ENCODE measurements around the gene ANXA3. TPM values are rescaled to one million over a fixed set of nuclear protein-coding genes. Genes with fewer than 3 reads are reported as not detected.
A peak's percentile ranks its signal among the peaks of the same experiment; 100 is the strongest.

ANXA3 gene
- total RNA-seq, 4 donors from 2014 or later: 29.7 to 170 (median 95.7) TPM

GRCh38 chr4:78520808-78521226 lies 30.8 kb upstream of the ANXA3 start:
- TF ChIP-seq EP300 (IDR thresholded peaks at IDR 0.05) (no peak), CTCF (IDR thresholded peaks at IDR 0.05) (peak in 1 of 5 experiments; percentile 9)
- no peaks in the 10 kb centered on the region for H3K36me3 ChIP-seq
- DNase-seq (ENCODE audit: low spot score in 2 of 2): no peak
- H3K9me3 ChIP-seq: no peaks in the 10 kb centered on the region
- WGBS, 2 donors: 43 to 49% methylated on average over 3 of the region's 3 CpGs
- no peak overlapping the region for H3K4me3 ChIP-seq
- peaks cover 0 to 20% (median 0%) of the 10 kb centered on the region in 4 donors for H3K4me1 ChIP-seq
- H3K27me3 ChIP-seq: no peaks in the 10 kb centered on the region
- peak overlapping the region in 1 of 4 donors; percentile 5 for H3K27ac ChIP-seq

GRCh38 chr4:78524009-78524408 lies 27.6 kb upstream of the ANXA3 start:
- Histone ChIP-seq H3K4me1 (peaks cover 0 to 20% (median 0%) of the 10 kb centered on the region in 4 donors), H3K36me3 (no peaks in the 10 kb centered on the region), H3K9me3 (no peaks in the 10 kb centered on the region), H3K27me3 (no peaks in the 10 kb centered on the region), H3K4me3 (no peak overlapping the region), H3K27ac (no peak overlapping the region)
- DNase-seq (ENCODE audit: low spot score in 2 of 2): no peak
- TF ChIP-seq CTCF (IDR thresholded peaks at IDR 0.05) (no peak), EP300 (IDR thresholded peaks at IDR 0.05) (no peak), POLR2A (IDR thresholded peaks at IDR 0.05) (no peak)
- 34 to 58% methylated on average over 1 of the region's 1 CpG for WGBS, 2 donors

GRCh38 chr4:78525559-78525958 lies 26.0 kb upstream of the ANXA3 start:
- 59 to 69% methylated on average over 3 of the region's 3 CpGs for WGBS, 2 donors
- peaks cover 0 to 3% (median 0%) of the 10 kb centered on the region in 4 donors for H3K9me3 ChIP-seq
- no peaks in the 10 kb centered on the region for H3K36me3 ChIP-seq
- no peaks in the 10 kb centered on the region for H3K27me3 ChIP-seq
- TF ChIP-seq EP300 (IDR thresholded peaks at IDR 0.05) (no peak), POLR2A (IDR thresholded peaks at IDR 0.05) (no peak), CTCF (IDR thresholded peaks at IDR 0.05) (no peak)
- peaks cover 0 to 8% (median 0%) of the 10 kb centered on the region in 4 donors for H3K4me1 ChIP-seq
- DNase-seq (ENCODE audit: low spot score in 2 of 2): no peak
- no peak overlapping the region for H3K4me3 ChIP-seq
- no peak overlapping the region for H3K27ac ChIP-seq

GRCh38 chr4:78527103-78527502 lies 24.5 kb upstream of the ANXA3 start:
- no peak for DNase-seq (ENCODE audit: low spot score in 2 of 2)
- Histone ChIP-seq H3K27ac (no peak overlapping the region), H3K27me3 (no peaks in the 10 kb centered on the region), H3K9me3 (peaks cover 0 to 4% (median 0%) of the 10 kb centered on the region in 4 donors), H3K36me3 (no peaks in the 10 kb centered on the region), H3K4me3 (no peak overlapping the region), H3K4me1 (no peaks in the 10 kb centered on the region)
- TF ChIP-seq CTCF (IDR thresholded peaks at IDR 0.05) (no peak), EP300 (IDR thresholded peaks at IDR 0.05) (no peak), POLR2A (IDR thresholded peaks at IDR 0.05) (no peak)
- 92 to 100% methylated on average over 1 of the region's 1 CpG for WGBS, 2 donors

- no peak for DNase-seq (ENCODE audit: low spot score in 2 of 2)
- Histone ChIP-seq H3K36me3 (no peaks in the 10 kb centered on the region), H3K4me1 (no peaks in the 10 kb centered on the region), H3K4me3 (no peak overlapping the region), H3K27ac (no peak overlapping the region), H3K27me3 (no peaks in the 10 kb centered on the region), H3K9me3 (peaks cover 0 to 4% (median 0%) of the 10 kb centered on the region in 4 donors)
- WGBS, 2 donors: 75 to 81% methylated on average over 4 of the region's 4 CpGs
- TF ChIP-seq EP300 (IDR thresholded peaks at IDR 0.05) (no peak), POLR2A (IDR thresholded peaks at IDR 0.05) (no peak), CTCF (IDR thresholded peaks at IDR 0.05) (no peak)
Observed at GRCh38 chr4:78527555-78527954, 24.0 kb upstream of the ANXA3 start.

Measured in tibial nerve (tissue), 4 donors.